ENCODE measurements around the gene ARID5B. TPM values are rescaled to one million over a fixed set of nuclear protein-coding genes. Genes with fewer than 3 reads are reported as not detected.
A peak's percentile ranks its signal among the peaks of the same experiment; 100 is the strongest.

ARID5B gene
- total RNA-seq, 1 experiment from 2014 or later, result 1.3 TPM

- H3K9ac ChIP-seq (ENCODE audit: low read length), result no peak overlapping the region
- H3K4me3 ChIP-seq (ENCODE audit: low read length), result no peak overlapping the region
- H3K36me3 ChIP-seq (ENCODE audit: insufficient read depth, low read length), result no peaks in the 10 kb centered on the region
- no peak for DNase-seq
- H3K4me1 ChIP-seq (ENCODE audit: low read length), result peaks cover 2% of the 10 kb centered on the region; the same call in 1 of the 2 replicates
- H3K9me2 ChIP-seq (replicated peaks; ENCODE audit: insufficient read depth, low read length), result no peaks in the 10 kb centered on the region
- no peaks in the 10 kb centered on the region for H4K20me1 ChIP-seq (ENCODE audit: insufficient read depth, low read depth, low read length)
- H3K27me3 ChIP-seq (ENCODE audit: low read length), result no peaks in the 10 kb centered on the region
- H2AFZ ChIP-seq (ENCODE audit: low read length), result no peak overlapping the region
- no peaks in the 10 kb centered on the region for H3K9me3 ChIP-seq (ENCODE audit: low read length)
- H3K4me2 ChIP-seq (ENCODE audit: low read depth, low read length, poor library complexity, severe bottlenecking), result no peak overlapping the region
- H3K79me2 ChIP-seq (ENCODE audit: low read length), result no peaks in the 10 kb centered on the region
- no peak overlapping the region for H3K27ac ChIP-seq (ENCODE audit: low read length)
These were observed 192.4 kb downstream of the ARID5B start for GRCh38 chr10:62093863-62094291.

GRCh38 chr10:62095181-62096122, 194.0 kb downstream of the ARID5B start:
- H3K79me2 ChIP-seq (ENCODE audit: low read length), result no peaks in the 10 kb centered on the region
- H3K27ac ChIP-seq (ENCODE audit: low read length), result no peak overlapping the region
- H3K4me3 ChIP-seq (ENCODE audit: low read length), result no peak overlapping the region
- no peak overlapping the region for H3K9ac ChIP-seq (ENCODE audit: low read length)
- H3K27me3 ChIP-seq (ENCODE audit: low read length), result no peaks in the 10 kb centered on the region
- no peaks in the 10 kb centered on the region for H3K9me2 ChIP-seq (replicated peaks; ENCODE audit: insufficient read depth, low read length)
- H4K20me1 ChIP-seq (ENCODE audit: insufficient read depth, low read depth, low read length), result no peaks in the 10 kb centered on the region
- H3K36me3 ChIP-seq (ENCODE audit: insufficient read depth, low read length), result no peaks in the 10 kb centered on the region
- H3K4me2 ChIP-seq (ENCODE audit: low read depth, low read length, poor library complexity, severe bottlenecking), result no peak overlapping the region
- no peaks in the 10 kb centered on the region for H3K9me3 ChIP-seq (ENCODE audit: low read length)
- no peak for DNase-seq
- H3K4me1 ChIP-seq (ENCODE audit: low read length), result peaks cover 2% of the 10 kb centered on the region
- peak overlapping the region; percentile 30; the same call in 1 of the 2 replicates for H2AFZ ChIP-seq (ENCODE audit: low read length)

- no peak overlapping the region for H3K4me2 ChIP-seq (ENCODE audit: low read depth, low read length, poor library complexity, severe bottlenecking)
- H3K27me3 ChIP-seq (ENCODE audit: low read length), result no peaks in the 10 kb centered on the region
- H2AFZ ChIP-seq (ENCODE audit: low read length), result no peak overlapping the region
- no peaks in the 10 kb centered on the region for H3K79me2 ChIP-seq (ENCODE audit: low read length)
- H3K9me3 ChIP-seq (ENCODE audit: low read length), result no peaks in the 10 kb centered on the region
- H3K4me1 ChIP-seq (ENCODE audit: low read length), result peaks cover 8% of the 10 kb centered on the region
- DNase-seq, result no peak
- H4K20me1 ChIP-seq (ENCODE audit: insufficient read depth, low read depth, low read length), result no peaks in the 10 kb centered on the region
- no peak overlapping the region for H3K27ac ChIP-seq (ENCODE audit: low read length)
- no peak overlapping the region for H3K4me3 ChIP-seq (ENCODE audit: low read length)
- no peak overlapping the region for H3K9ac ChIP-seq (ENCODE audit: low read length)
- H3K36me3 ChIP-seq (ENCODE audit: insufficient read depth, low read length), result no peaks in the 10 kb centered on the region
- no peaks in the 10 kb centered on the region for H3K9me2 ChIP-seq (replicated peaks; ENCODE audit: insufficient read depth, low read length)
These were observed 194.9 kb downstream of the ARID5B start for GRCh38 chr10:62096256-62096933.

- Histone ChIP-seq H3K4me1 (ENCODE audit: low read length) (peaks cover 20% of the 10 kb centered on the region), H3K27ac (ENCODE audit: low read length) (no peak overlapping the region), H2AFZ (ENCODE audit: low read length) (no peak overlapping the region), H3K36me3 (ENCODE audit: insufficient read depth, low read length) (no peaks in the 10 kb centered on the region), H3K9ac (ENCODE audit: low read length) (no peak overlapping the region), H3K79me2 (ENCODE audit: low read length) (no peaks in the 10 kb centered on the region), H3K4me3 (ENCODE audit: low read length) (no peak overlapping the region), H3K9me3 (ENCODE audit: low read length) (no peaks in the 10 kb centered on the region), H3K9me2 (replicated peaks; ENCODE audit: insufficient read depth, low read length) (no peaks in the 10 kb centered on the region), H3K27me3 (ENCODE audit: low read length) (no peaks in the 10 kb centered on the region), H3K4me2 (ENCODE audit: low read depth, low read length, poor library complexity, severe bottlenecking) (no peak overlapping the region), H4K20me1 (ENCODE audit: insufficient read depth, low read depth, low read length) (no peaks in the 10 kb centered on the region)
- no peak for DNase-seq
These were observed 197.0 kb downstream of the ARID5B start for GRCh38 chr10:62098278-62099121.

GRCh38 chr10:62099299-62099698, 197.8 kb downstream of the ARID5B start:
- peaks cover 28% of the 10 kb centered on the region for H3K4me1 ChIP-seq (ENCODE audit: low read length)
- H3K79me2 ChIP-seq (ENCODE audit: low read length), result no peaks in the 10 kb centered on the region
- H3K4me2 ChIP-seq (ENCODE audit: low read depth, low read length, poor library complexity, severe bottlenecking), result no peak overlapping the region
- H3K9me3 ChIP-seq (ENCODE audit: low read length), result no peaks in the 10 kb centered on the region
- no peaks in the 10 kb centered on the region for H3K9me2 ChIP-seq (replicated peaks; ENCODE audit: insufficient read depth, low read length)
- H3K27me3 ChIP-seq (ENCODE audit: low read length), result no peaks in the 10 kb centered on the region
- H2AFZ ChIP-seq (ENCODE audit: low read length), result no peak overlapping the region
- H3K9ac ChIP-seq (ENCODE audit: low read length), result no peak overlapping the region
- no peak overlapping the region for H3K27ac ChIP-seq (ENCODE audit: low read length)
- H3K4me3 ChIP-seq (ENCODE audit: low read length), result no peak overlapping the region
- no peaks in the 10 kb centered on the region for H3K36me3 ChIP-seq (ENCODE audit: insufficient read depth, low read length)
- no peaks in the 10 kb centered on the region for H4K20me1 ChIP-seq (ENCODE audit: insufficient read depth, low read depth, low read length)
- DNase-seq, result no peak

GRCh38 chr10:62103857-62104256, 202.4 kb downstream of the ARID5B start:
- H3K4me1 ChIP-seq (ENCODE audit: low read length), result peaks cover 70% of the 10 kb centered on the region
- no peaks in the 10 kb centered on the region for H3K79me2 ChIP-seq (ENCODE audit: low read length)
- no peaks in the 10 kb centered on the region for H4K20me1 ChIP-seq (ENCODE audit: insufficient read depth, low read depth, low read length)

GRCh38 chr10:62106929-62107519, 205.5 kb downstream of the ARID5B start:
- H3K4me1 ChIP-seq (ENCODE audit: low read length), result peaks cover 93% of the 10 kb centered on the region
- H3K4me2 ChIP-seq (ENCODE audit: low read depth, low read length, poor library complexity, severe bottlenecking), result peak overlapping the region; percentile 82
- no peaks in the 10 kb centered on the region for H3K27me3 ChIP-seq (ENCODE audit: low read length)
- no peaks in the 10 kb centered on the region for H3K79me2 ChIP-seq (ENCODE audit: low read length)
- H3K36me3 ChIP-seq (ENCODE audit: insufficient read depth, low read length), result no peaks in the 10 kb centered on the region
- H3K4me3 ChIP-seq (ENCODE audit: low read length), result no peak overlapping the region; the same call in 1 of the 2 replicates
- H3K9ac ChIP-seq (ENCODE audit: low read length), result 0 out of 2 replicates have a peak overlapping the region, but pooled peaks have one; percentile 7
- peak; percentile 43 for DNase-seq
- H4K20me1 ChIP-seq (ENCODE audit: insufficient read depth, low read depth, low read length), result no peaks in the 10 kb centered on the region
- H2AFZ ChIP-seq (ENCODE audit: low read length), result 0 out of 2 replicates have a peak overlapping the region, but pooled peaks have one; percentile 50
- H3K27ac ChIP-seq (ENCODE audit: low read length), result peak overlapping the region; percentile 76
- no peaks in the 10 kb centered on the region for H3K9me2 ChIP-seq (replicated peaks; ENCODE audit: insufficient read depth, low read length)
- H3K9me3 ChIP-seq (ENCODE audit: low read length), result no peaks in the 10 kb centered on the region

More at GRCh38 chr10:62103857-62104256, 202.4 kb downstream of the ARID5B start:
- Histone ChIP-seq H3K36me3 (ENCODE audit: insufficient read depth, low read length) (no peaks in the 10 kb centered on the region), H3K9me2 (replicated peaks; ENCODE audit: insufficient read depth, low read length) (no peaks in the 10 kb centered on the region), H3K4me2 (ENCODE audit: low read depth, low read length, poor library complexity, severe bottlenecking) (peak overlapping the region; percentile 82), H3K27me3 (ENCODE audit: low read length) (no peaks in the 10 kb centered on the region), H3K9me3 (ENCODE audit: low read length) (no peaks in the 10 kb centered on the region), H3K27ac (ENCODE audit: low read length) (peak overlapping the region; percentile 90), H3K9ac (ENCODE audit: low read length) (peak overlapping the region; percentile 70), H2AFZ (ENCODE audit: low read length) (peak overlapping the region; percentile 51), H3K4me3 (ENCODE audit: low read length) (peak overlapping the region; percentile 59)
- peak; percentile 60 for DNase-seq

All from Karpas-422 (cell line).